Measurements from ENCODE around the gene CTDP1. TPM values are rescaled to one million over a fixed set of nuclear protein-coding genes. Genes with fewer than 3 reads are reported as not detected.

Gene CTDP1
- total and polyA plus RNA-seq, 9 of the 15 experiments (the other 6 are each of a cell fraction or from before 2014, with no cell fraction given), result 0.07 to 19.2 (median 4.0) TPM

- WGBS (ENCODE audit: insufficient coverage, low coverage, missing lambda C conversion rate), result 94% methylated on average over 12 of the region's 53 CpGs
- ChIA-PET CTCF (ENCODE audit: low intra/inter-chr PET ratio) (no interaction called here), POLR2A (interaction anchor here (0.6 to 0.8 kb wide), 2 partner anchors 13 to 121 kb away, joined by 3 to 6 read pairs; no protein-coding TSS in a partner anchor)
- H3K4me2 ChIP-seq (ENCODE audit: insufficient read depth, low read length), result no peak overlapping the region
- H4K20me1 ChIP-seq (replicated peaks; ENCODE audit: control insufficient read depth, insufficient read depth, low read length), result no peaks in the 10 kb centered on the region
- no peaks in the 10 kb centered on the region for H3K9me1 ChIP-seq (ENCODE audit: control insufficient read depth, insufficient read depth, low read length)
- intact Hi-C loops (cut with micrococcal nuclease) (no loop called here), in situ Hi-C loops (cut with MboI) (no loop called here)
- DNase-seq (ENCODE audit: extremely low read depth in 1 of 4, low spot score in 3 of 4) (no peak), FAIRE-seq (no peak), ATAC-seq (no peak)
- peaks cover 9% of the 10 kb centered on the region; the same call in 1 of the 3 replicates for H3K79me2 ChIP-seq (ENCODE audit: control insufficient read depth, insufficient read depth, low read length)
- no peaks in the 10 kb centered on the region for H3K27me3 ChIP-seq (ENCODE audit: control insufficient read depth in 2 of 2, insufficient read depth in 2 of 2, low read length in 2 of 2)
- no TSS peak for BruUV-seq (replicated peaks)
- H2AFZ ChIP-seq (ENCODE audit: low read depth, low read length), result no peak overlapping the region
- H3K36me3 ChIP-seq (ENCODE audit: control insufficient read depth, insufficient read depth, low read length), result peaks cover 35% of the 10 kb centered on the region; the same call in 1 of the 3 replicates
- no peak overlapping the region for H3K27ac ChIP-seq (ENCODE audit: extremely low read depth, low read depth, low read length)
- no peaks in the 10 kb centered on the region for H3K9me3 ChIP-seq (replicated peaks; ENCODE audit: control insufficient read depth, insufficient read depth, low read depth, low read length)
- peaks cover 0 to 8% of the 10 kb centered on the region in 2 experiments; a peak in 2 of 5 replicates for H3K4me1 ChIP-seq (replicated peaks in 1 of 2; ENCODE audit: control insufficient read depth in 2 of 2, insufficient read depth in 2 of 2, low read length in 2 of 2)
- H3K9ac ChIP-seq (ENCODE audit: insufficient read depth in 1 of 2, low read depth in 2 of 2, low read length in 2 of 2), result no peak overlapping the region
- H3K4me3 ChIP-seq, result no peak overlapping the region
- no peak for TF ChIP-seq ZBTB43 (CRISPR knock-in tag; IDR thresholded peaks at IDR 0.05)
- TF ChIP-seq ZNF717 (CRISPR knock-in tag; IDR thresholded peaks at IDR 0.05), result no peak
- no peak for TF ChIP-seq MEIS2 (IDR thresholded peaks at IDR 0.05; ENCODE audit: partially characterized antibody)
- no peak for TF ChIP-seq ZNF511 (CRISPR knock-in tag; IDR thresholded peaks at IDR 0.05)
- no peak for TF ChIP-seq TFE3 (CRISPR knock-in tag; IDR thresholded peaks at IDR 0.05)
- no peak for TF ChIP-seq NFE2L1 (tag; IDR thresholded peaks at IDR 0.05; ENCODE audit: borderline replicate concordance, low read depth)
- TF ChIP-seq E2F4 (CRISPR knock-in tag; IDR thresholded peaks at IDR 0.05; ENCODE audit: low read depth), result no peak
- no peak for TF ChIP-seq RHOXF2B (CRISPR knock-in tag; conservative IDR thresholded peaks at IDR 0.05)
Measured at GRCh38 chr18:79695856-79696850, 16.6 kb downstream of the CTDP1 start.
